BJ (cell line): Measurements from ENCODE around the gene PSD2. TPM values are rescaled to one million over a fixed set of nuclear protein-coding genes. Genes with fewer than 3 reads are reported as not detected.

Experiments used
- CTCF ChIA-PET: fragments of 350-600 bp; formaldehyde crosslinking; extraction: SDS; loops from one replicate; lab custom pipeline; 2021; ENCODE audit warnings: antibody characterized with exemption, inconsistent platforms; lab: Yijun Ruan, JAX
- POLR2A ChIA-PET: fragments of 300-600 bp; sonication (Branson Sonifier 250); formaldehyde crosslinking; extraction: SDS; loops from one replicate; lab custom pipeline; 2021; ENCODE audit warnings: antibody characterized with exemption; lab: Charles Lee
- DNase-seq: peaks from one replicate; pipeline ENCODE4 v3.0.0-alpha.2; 2011; ENCODE audit warnings: low read depth
- H3K27me3 ChIP-seq: 2 replicates; pipeline ENCODE4 v1.6.0; 2011; ENCODE audit warnings: low read length; ENCODE audit not compliant: control insufficient read depth, insufficient read depth
- H3K36me3 ChIP-seq: 2 replicates; pipeline ENCODE4 v1.5.1; 2011; ENCODE audit warnings: low read length; ENCODE audit not compliant: control insufficient read depth, insufficient read depth
- H3K4me3 ChIP-seq: 2 replicates; pipeline ENCODE4 v1.5.1; 2011; ENCODE audit warnings: low read depth, mild to moderate bottlenecking, control low read depth, low read length
- CTCF ChIP-seq: IDR thresholded peaks from 2 replicates; pipeline ENCODE4 v1.5.1; 2011; ENCODE audit warnings: low read depth, mild to moderate bottlenecking, control low read depth, inconsistent platforms, low read length, moderate library complexity; ENCODE audit not compliant: insufficient read depth
- polyA plus RNA-seq: library from polyadenylated mRNA; depleted of rRNA; stranded (reverse); fragments of >200 nt; gene quantifications from 2 replicates; pipeline ENCODE4 v1.2.3, GENCODE V29; 2011

PSD2 gene
- polyA plus RNA-seq, 1 experiment: 0.04 TPM

- peaks cover 9% of the 10 kb centered on the region for H3K27me3 ChIP-seq
- H3K4me3 ChIP-seq: no peak overlapping the region
- POLR2A ChIA-PET: no interaction called here
- CTCF ChIA-PET: interaction anchor here (1.1 to 16.9 kb wide), 3 partner anchors 9 to 123 kb away, joined by 4 to 498 read pairs (median 20); no protein-coding TSS in a partner anchor
- no peaks in the 10 kb centered on the region for H3K36me3 ChIP-seq
- no peak for TF ChIP-seq CTCF
- DNase-seq: no peak
Observed at GRCh38 chr5:139756971-139757370, 38.6 kb upstream of the PSD2 start.

GRCh38 chr5:139757727-139758509 lies 37.7 kb upstream of the PSD2 start:
- CTCF ChIA-PET: interaction anchor here (1.7 to 16.9 kb wide), 2 partner anchors 8 to 124 kb away, joined by 20 to 498 read pairs; no protein-coding TSS in a partner anchor
- no peaks in the 10 kb centered on the region for H3K36me3 ChIP-seq
- POLR2A ChIA-PET: no interaction called here
- TF ChIP-seq CTCF: no peak
- H3K27me3 ChIP-seq: peaks cover 11% of the 10 kb centered on the region
- no peak for DNase-seq
- no peak overlapping the region for H3K4me3 ChIP-seq

- no peak for DNase-seq
- Histone ChIP-seq H3K36me3 (no peaks in the 10 kb centered on the region), H3K4me3 (no peak overlapping the region), H3K27me3 (peaks cover 13% of the 10 kb centered on the region)
- CTCF ChIA-PET: interaction anchor here (0.7 to 16.9 kb wide), 2 partner anchors 106 to 124 kb away, joined by 3 to 498 read pairs; no protein-coding TSS in a partner anchor
- no peak for TF ChIP-seq CTCF
- POLR2A ChIA-PET: no interaction called here
Observed at GRCh38 chr5:139758510-139759075, 37.0 kb upstream of the PSD2 start.

GRCh38 chr5:139759219-139759721 lies 36.3 kb upstream of the PSD2 start:
- H3K27me3 ChIP-seq: peaks cover 19% of the 10 kb centered on the region
- DNase-seq: no peak
- TF ChIP-seq CTCF: no peak
- POLR2A ChIA-PET: no interaction called here
- H3K36me3 ChIP-seq: no peaks in the 10 kb centered on the region
- H3K4me3 ChIP-seq: no peak overlapping the region
- CTCF ChIA-PET: interaction anchor here (0.7 to 16.9 kb wide), 2 partner anchors 107 to 125 kb away, joined by 3 to 498 read pairs; no protein-coding TSS in a partner anchor
